ENCODE measurements around the gene CDC34. TPM values are rescaled to one million over a fixed set of nuclear protein-coding genes. Genes with fewer than 3 reads are reported as not detected.

CDC34 gene
- total and polyA plus RNA-seq, 2 of the 8 experiments (the other 6 are each of a cell fraction or from before 2014, with no cell fraction given) = 95.9 to 129 TPM

- WGBS, 2 experiments (ENCODE audit: extremely low coverage in 1 of 2, insufficient coverage in 1 of 2, insufficient read length in 1 of 2, insufficient replicate concordance in 2 of 2, low coverage in 1 of 2, low lambda C conversion rate in 2 of 2, missing lambda C conversion rate in 1 of 2) = 71% methylated on average over 30 of the region's 32 CpGs; no CpG with 5 or more reads in 1 of the 2 experiments
- Histone ChIP-seq H3K14ac (ENCODE audit: insufficient read length) (no peak overlapping the region), H3K79me2 (ENCODE audit: control insufficient read depth in 1 of 2, insufficient read depth in 2 of 2, low read length in 2 of 2) (no peaks in the 10 kb centered on the region), H3K23ac (ENCODE audit: insufficient read length) (no peak overlapping the region), H2BK5ac (ENCODE audit: low read depth, low read length) (no peak overlapping the region), H3K27ac (ENCODE audit: low read depth, low read length) (no peak overlapping the region), H2AFZ (ENCODE audit: low read length) (no peak overlapping the region), H3K4me3 (ENCODE audit: extremely low read depth in 1 of 4, insufficient read depth in 2 of 4, low read depth in 3 of 4, low read length in 4 of 4) (peak overlapping the region; percentile 79 to 86 (median 80)), H3K4me1 (replicated peaks in 1 of 4; ENCODE audit: control insufficient read depth in 3 of 4, insufficient read depth in 4 of 4, low read length in 3 of 4) (peaks cover 0 to 14% (median 9%) of the 10 kb centered on the region in 4 experiments; a peak in 5 of 7 replicates), H4K8ac (ENCODE audit: extremely low read depth, insufficient read depth, low read length) (peak overlapping the region; percentile 72; the same call in 1 of the 2 replicates), H3K27me3 (replicated peaks in 1 of 4; ENCODE audit: control insufficient read depth in 3 of 4, extremely low read depth in 1 of 4, insufficient read depth in 3 of 4, low read length in 3 of 4) (no peaks in the 10 kb centered on the region), H3K79me1 (ENCODE audit: low read depth, low read length) (no peaks in the 10 kb centered on the region), H3K9ac (replicated peaks in 1 of 4; ENCODE audit: extremely low read depth in 1 of 4, low read depth in 3 of 4, low read length in 3 of 4) (no peak overlapping the region; a peak in 1 of 7 replicates), H4K20me1 (replicated peaks in 1 of 2; ENCODE audit: control insufficient read depth in 1 of 2, insufficient read depth in 2 of 2, low read length in 2 of 2) (peaks cover 0 to 8% of the 10 kb centered on the region in 2 experiments), H3K4me2 (ENCODE audit: insufficient read depth in 1 of 2, low read depth in 2 of 2, low read length in 2 of 2) (peak overlapping the region; percentile 34 to 97), H2BK15ac (ENCODE audit: low read length) (no peak overlapping the region), H3K9me3 (ENCODE audit: insufficient read depth in 2 of 2, low read depth in 1 of 2, low read length in 1 of 2) (no peaks in the 10 kb centered on the region; a peak in 2 of 4 replicates), H3K4ac (replicated peaks; ENCODE audit: insufficient read length, low read depth, low read length) (no peak overlapping the region), H3K56ac (replicated peaks; ENCODE audit: insufficient read length, low read depth, low read length) (peak overlapping the region; percentile 6), H3K36me3 (ENCODE audit: control insufficient read depth in 2 of 4, insufficient read depth in 4 of 4, low read length in 3 of 4) (no peaks in the 10 kb centered on the region), H4K5ac (ENCODE audit: insufficient read length, low read depth, low read length) (no peak overlapping the region), H4K91ac (replicated peaks; ENCODE audit: insufficient read length, low read length) (no peak overlapping the region), H2BK20ac (ENCODE audit: low read length) (no peak overlapping the region), H2BK12ac (ENCODE audit: low read depth, low read length) (0 out of 2 replicates have a peak overlapping the region, but pooled peaks have one; percentile 17), H2BK120ac (replicated peaks; ENCODE audit: low read depth, low read length) (no peak overlapping the region), H3K23me2 (ENCODE audit: low read depth, low read length) (peaks cover 8% of the 10 kb centered on the region; the same call in 1 of the 2 replicates), H2AK5ac (ENCODE audit: low read depth, low read length) (0 out of 2 replicates have a peak overlapping the region, but pooled peaks have one; percentile 65), H3K18ac (ENCODE audit: extremely low read depth, low read length) (no peak overlapping the region)
- no peak for TF ChIP-seq RBBP5 (IDR thresholded peaks at IDR 0.05; ENCODE audit: borderline replicate concordance, low read depth, low read length)
- TF ChIP-seq, protein P1, sequence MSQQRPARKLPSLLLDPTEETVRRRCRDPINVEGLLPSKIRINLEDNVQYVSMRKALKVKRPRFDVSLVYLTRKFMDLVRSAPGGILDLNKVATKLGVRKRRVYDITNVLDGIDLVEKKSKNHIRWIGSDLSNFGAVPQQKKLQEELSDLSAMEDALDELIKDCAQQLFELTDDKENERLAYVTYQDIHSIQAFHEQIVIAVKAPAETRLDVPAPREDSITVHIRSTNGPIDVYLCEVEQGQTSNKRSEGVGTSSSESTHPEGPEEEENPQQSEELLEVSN (IDR thresholded peaks at IDR 0.05) = peak; percentile 41; the same call in 1 of the 2 replicates
- ChIA-PET POLR2A (ENCODE audit: partially characterized antibody) (interaction anchor here (1.4 to 2.1 kb wide), 2 partner anchors 13 to 23 kb away, joined by 4 to 5 read pairs; partner anchors contain the start of gene CDC34), CTCF (ENCODE audit: partially characterized antibody) (interaction anchor here (0.8 to 3.7 kb wide), 5 partner anchors 10 to 125 kb away, joined by 3 to 31 read pairs (median 16); no protein-coding TSS in a partner anchor)
- no peak for FAIRE-seq
- no peak for DNase-seq (ENCODE audit: low read depth in 1 of 2, low spot score in 2 of 2)
These were observed 23.1 kb upstream of the CDC34 start for GRCh38 chr19:508204-509150.

Measured in H1 (cell line).